ENCODE data around the gene PLA2G2E.

GRCh38 chr1:19941206-19941568 lies 17.8 kb upstream of the PLA2G2E start:
- no peak for TF ChIP-seq YY1 (IDR thresholded peaks at IDR 0.05; ENCODE audit: low read depth)
- TF ChIP-seq POLR2AphosphoS5 (IDR thresholded peaks at IDR 0.05; ENCODE audit: low read depth, low read length): no peak
- no peak for TF ChIP-seq CTCF (IDR thresholded peaks at IDR 0.05)
- TF ChIP-seq TAF1 (IDR thresholded peaks at IDR 0.05; ENCODE audit: borderline replicate concordance, low read depth, low read length): no peak
- TF ChIP-seq RAD21 (IDR thresholded peaks at IDR 0.05; ENCODE audit: low read length): no peak
- TF ChIP-seq RFX5 (IDR thresholded peaks at IDR 0.05; ENCODE audit: low read length): no peak
- no peak for TF ChIP-seq NRF1 (IDR thresholded peaks at IDR 0.05; ENCODE audit: low read depth, low read length)
- TF ChIP-seq CHD2 (IDR thresholded peaks at IDR 0.05; ENCODE audit: low read length, partially characterized antibody): no peak

All from SK-N-SH (cell line).